Neuron (in vitro differentiated cells): Measurements from ENCODE around the gene FGR.

Source experiments
- H2AFZ ChIP-seq: one replicate; pipeline ENCODE4 v1.6.1; 2013; ENCODE audit warnings: low read depth, mild to moderate bottlenecking, inconsistent platforms, low read length, moderate library complexity
- H3K27me3 ChIP-seq: one replicate; pipeline ENCODE4 v1.6.1; 2013; ENCODE audit warnings: low read length; ENCODE audit not compliant: insufficient read depth
- H3K36me3 ChIP-seq: one replicate; pipeline ENCODE4 v1.6.1; 2013; ENCODE audit warnings: low read length; ENCODE audit not compliant: insufficient read depth
- H3K4me1 ChIP-seq: one replicate; pipeline ENCODE4 v1.6.1; 2013; ENCODE audit warnings: low read length; ENCODE audit not compliant: insufficient read depth
- H3K4me3 ChIP-seq: 2 replicates; pipeline ENCODE4 v1.5.1; 2013; ENCODE audit warnings: mild to moderate bottlenecking, low read length, moderate library complexity
- H3K9me3 ChIP-seq: one replicate; pipeline ENCODE4 v1.6.1; 2013; ENCODE audit warnings: low read length

Gene FGR

DNA sequence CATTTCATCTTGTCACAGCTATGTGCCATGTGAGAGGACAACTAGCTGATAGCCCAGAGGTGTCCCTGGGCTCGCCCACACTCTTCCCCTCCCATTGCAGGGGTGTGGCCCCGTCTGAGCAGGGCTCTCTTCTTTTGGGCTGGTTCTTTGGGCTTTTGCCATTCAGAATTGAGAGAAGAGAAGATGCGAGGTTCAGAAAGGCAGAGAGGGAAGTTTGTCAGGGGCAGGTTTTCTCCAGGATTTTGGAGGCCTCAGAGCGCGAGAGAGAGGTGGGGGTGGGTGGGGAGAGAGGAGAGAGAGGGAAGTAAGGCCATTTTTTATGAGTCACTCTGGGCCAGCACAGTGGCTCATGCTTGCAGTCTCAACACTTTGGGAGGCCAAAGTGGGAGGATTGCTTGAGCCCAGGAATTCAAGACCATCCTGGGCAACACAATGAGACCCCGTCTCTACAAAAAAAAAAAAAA lies 31.8 kb upstream of the FGR start:
- no peaks in the 10 kb centered on the region for H3K27me3 ChIP-seq
- no peak overlapping the region for H2AFZ ChIP-seq
- H3K4me3 ChIP-seq, result no peak overlapping the region
- no peaks in the 10 kb centered on the region for H3K9me3 ChIP-seq
- peaks cover 10% of the 10 kb centered on the region for H3K4me1 ChIP-seq
- H3K36me3 ChIP-seq, result no peaks in the 10 kb centered on the region

DNA sequence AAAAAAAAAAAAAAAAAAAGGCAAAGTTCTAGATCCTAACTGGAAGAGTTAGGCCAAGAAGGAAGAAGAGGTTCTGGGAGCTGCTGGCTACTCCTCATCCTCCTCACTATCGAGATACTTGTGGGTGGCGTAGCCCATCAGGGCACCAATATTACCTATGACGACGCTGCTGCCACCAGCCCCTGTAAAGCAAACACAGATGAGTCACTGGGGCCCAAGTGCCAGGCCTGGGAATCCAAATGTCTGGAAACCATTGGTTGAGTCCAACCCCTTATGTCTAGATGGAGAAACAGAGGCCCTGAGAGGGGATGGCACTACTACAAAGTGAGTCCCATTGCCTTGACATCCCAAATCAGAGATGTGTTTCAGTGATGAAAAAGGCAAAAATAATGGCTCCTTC lies 31.3 kb upstream of the FGR start:
- Histone ChIP-seq H3K4me1 (peaks cover 6% of the 10 kb centered on the region), H2AFZ (no peak overlapping the region), H3K36me3 (no peaks in the 10 kb centered on the region), H3K9me3 (no peaks in the 10 kb centered on the region), H3K4me3 (no peak overlapping the region), H3K27me3 (no peaks in the 10 kb centered on the region)

DNA sequence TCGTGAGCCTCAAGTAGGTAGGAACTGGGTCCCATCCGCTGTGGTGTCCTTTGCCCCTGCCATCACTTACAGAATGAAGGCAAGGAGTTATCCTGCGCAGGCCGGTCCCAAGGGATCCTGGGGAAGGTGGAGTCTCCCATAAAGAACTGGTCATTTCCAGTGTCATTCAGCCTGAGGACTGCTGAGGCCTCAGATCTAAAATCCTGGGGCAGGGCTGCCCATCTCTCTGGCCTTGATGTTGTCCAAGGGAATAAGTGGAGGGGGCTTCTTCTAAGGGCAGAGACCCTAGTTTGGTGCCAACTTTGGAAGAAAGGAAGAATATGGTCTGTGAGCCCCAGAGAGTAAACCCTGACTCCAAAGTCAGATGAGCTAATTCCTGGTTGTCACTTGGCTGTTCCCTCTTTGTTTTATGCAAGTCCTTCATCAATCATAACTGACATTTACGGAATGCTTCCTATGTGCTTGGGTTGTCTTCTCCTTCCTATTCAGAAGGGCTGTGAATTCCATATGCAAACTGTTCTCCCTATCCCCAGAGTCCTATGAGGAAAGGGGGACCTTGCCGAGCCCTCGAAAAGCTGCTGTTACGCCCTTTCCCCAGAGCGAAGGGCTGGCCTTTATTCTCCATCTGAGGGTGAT lies 30.1 kb upstream of the FGR start:
- Histone ChIP-seq H2AFZ (no peak overlapping the region), H3K4me1 (peaks cover 6% of the 10 kb centered on the region), H3K9me3 (no peaks in the 10 kb centered on the region), H3K36me3 (no peaks in the 10 kb centered on the region), H3K4me3 (no peak overlapping the region), H3K27me3 (no peaks in the 10 kb centered on the region)

DNA sequence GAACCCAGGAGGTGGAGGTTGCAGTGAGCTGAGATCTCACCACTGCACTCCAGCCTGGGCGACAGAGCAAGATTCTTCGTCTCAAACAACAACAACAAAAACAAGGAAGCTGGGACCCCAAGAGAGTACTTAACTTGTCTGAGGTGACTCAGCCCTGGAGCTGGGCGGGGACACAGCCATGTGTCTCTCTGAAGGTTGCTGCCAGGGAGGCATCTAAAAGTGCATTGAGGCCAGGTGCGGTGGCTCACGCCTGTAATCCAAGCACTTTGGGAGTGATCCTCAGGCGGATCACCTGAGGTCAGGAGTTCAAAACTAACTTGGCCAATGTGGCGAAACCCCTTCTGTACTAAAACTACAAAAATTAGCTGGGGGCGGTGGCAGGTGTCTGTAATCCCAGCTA lies 29.3 kb upstream of the FGR start:
- Histone ChIP-seq H3K36me3 (no peaks in the 10 kb centered on the region), H2AFZ (no peak overlapping the region), H3K4me1 (peaks cover 6% of the 10 kb centered on the region), H3K27me3 (no peaks in the 10 kb centered on the region), H3K9me3 (no peaks in the 10 kb centered on the region), H3K4me3 (no peak overlapping the region)

GRCh38 chr1:27662707-27663393 lies 27.9 kb upstream of the FGR start:
- Histone ChIP-seq H3K9me3 (no peaks in the 10 kb centered on the region), H2AFZ (peak overlapping the region; percentile 70), H3K36me3 (no peaks in the 10 kb centered on the region), H3K27me3 (no peaks in the 10 kb centered on the region), H3K4me3 (no peak overlapping the region), H3K4me1 (peaks cover 6% of the 10 kb centered on the region)

DNA sequence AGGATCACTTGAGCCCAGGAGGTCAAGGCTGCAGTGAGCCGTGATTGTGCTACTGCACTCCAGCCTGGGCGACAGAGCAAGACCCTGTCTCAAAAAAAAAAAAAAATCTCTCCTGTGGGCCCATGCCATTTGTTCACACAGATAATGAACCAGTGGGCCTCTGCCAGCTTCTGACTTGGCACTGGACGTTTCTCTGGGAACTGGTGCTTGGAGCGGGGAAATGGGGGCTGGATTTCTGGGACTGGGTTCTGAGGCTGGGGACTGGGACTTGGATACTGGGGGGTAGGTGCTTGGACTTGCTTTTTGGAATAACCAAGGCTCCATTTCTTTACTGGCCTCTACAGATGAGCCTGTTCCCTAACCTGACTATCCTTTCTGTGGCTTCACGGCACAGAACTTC lies 27.3 kb upstream of the FGR start:
- Histone ChIP-seq H3K4me1 (peaks cover 6% of the 10 kb centered on the region), H3K4me3 (no peak overlapping the region), H3K27me3 (no peaks in the 10 kb centered on the region), H3K36me3 (no peaks in the 10 kb centered on the region), H3K9me3 (no peaks in the 10 kb centered on the region), H2AFZ (no peak overlapping the region)

- H3K27me3 ChIP-seq, result no peaks in the 10 kb centered on the region
- no peaks in the 10 kb centered on the region for H3K36me3 ChIP-seq
- H3K4me1 ChIP-seq, result peaks cover 6% of the 10 kb centered on the region
- H3K9me3 ChIP-seq, result no peaks in the 10 kb centered on the region
- H3K4me3 ChIP-seq, result no peak overlapping the region
- no peak overlapping the region for H2AFZ ChIP-seq
Measured at GRCh38 chr1:27661412-27662075, 26.6 kb upstream of the FGR start.

DNA sequence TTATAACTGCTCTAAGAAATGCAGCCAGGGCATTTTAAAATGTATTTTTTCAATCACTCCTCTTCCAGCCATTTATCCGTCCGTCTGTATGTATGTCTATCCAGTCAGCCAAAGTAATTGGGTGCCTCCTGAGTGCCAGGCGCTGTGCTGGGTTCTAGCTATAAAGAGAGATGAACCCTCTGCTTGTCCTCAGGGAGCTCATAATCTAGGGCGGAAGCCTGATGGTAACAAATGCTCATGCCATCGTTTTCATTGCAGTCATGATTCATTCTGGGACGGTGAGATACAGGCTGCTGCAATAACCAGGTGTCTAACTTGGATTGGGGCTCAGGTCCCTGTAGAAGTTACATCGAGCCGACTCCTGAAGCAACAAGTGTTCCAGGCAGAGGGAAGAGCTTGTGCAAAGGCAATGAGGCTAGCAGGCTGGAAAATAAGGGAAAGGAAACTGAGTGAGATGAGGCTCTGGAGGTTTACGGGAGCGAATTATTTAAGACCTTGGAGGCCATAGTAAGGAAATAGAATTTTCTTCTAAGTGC lies 25.4 kb upstream of the FGR start:
- no peak overlapping the region for H2AFZ ChIP-seq
- peaks cover 14% of the 10 kb centered on the region for H3K4me1 ChIP-seq
- no peaks in the 10 kb centered on the region for H3K27me3 ChIP-seq
- no peak overlapping the region for H3K4me3 ChIP-seq
- no peaks in the 10 kb centered on the region for H3K9me3 ChIP-seq
- no peaks in the 10 kb centered on the region for H3K36me3 ChIP-seq

DNA sequence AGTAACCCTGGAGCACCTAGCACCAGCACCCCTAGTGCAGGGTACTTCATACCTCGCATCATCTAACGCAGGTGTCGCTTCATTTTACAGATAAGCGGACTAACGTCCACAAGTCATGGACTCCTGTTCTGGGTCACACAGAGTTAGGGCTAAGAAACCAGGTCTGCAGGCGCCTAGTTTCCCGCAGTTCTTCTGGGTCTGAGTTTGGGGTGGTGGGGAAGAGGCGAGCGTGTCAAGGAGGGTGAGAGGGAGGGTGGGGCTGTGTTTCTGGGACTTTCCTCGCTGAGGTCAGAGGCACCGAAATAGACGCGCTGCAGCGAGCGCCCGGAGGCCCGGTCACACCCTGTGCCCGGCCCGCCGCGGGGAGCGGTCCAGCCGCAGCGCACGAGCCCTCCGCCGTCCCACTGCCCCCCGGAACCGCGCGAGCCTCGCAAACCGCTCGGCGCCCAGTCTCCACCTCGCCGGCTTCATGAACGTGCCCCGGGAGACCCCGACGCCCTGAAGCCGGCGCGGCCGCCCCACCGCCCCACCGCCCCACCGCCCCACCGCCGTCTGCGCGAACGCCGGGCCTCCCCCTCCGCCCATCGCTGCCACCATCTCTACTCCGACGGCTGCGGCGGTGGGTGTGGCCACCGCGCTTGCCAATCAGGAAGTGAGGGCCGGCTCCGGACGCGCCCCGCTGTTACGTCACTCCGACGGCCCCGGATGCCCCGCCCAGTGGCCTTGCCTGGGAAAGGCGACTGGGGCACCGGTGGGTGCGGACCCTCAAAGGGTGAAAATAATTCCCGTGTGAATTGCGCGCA lies 24.7 kb upstream of the FGR start:
- H3K27me3 ChIP-seq, result no peaks in the 10 kb centered on the region
- peaks cover 18% of the 10 kb centered on the region for H3K4me1 ChIP-seq
- no peaks in the 10 kb centered on the region for H3K9me3 ChIP-seq
- no peaks in the 10 kb centered on the region for H3K36me3 ChIP-seq
- H2AFZ ChIP-seq, result no peak overlapping the region
- H3K4me3 ChIP-seq, result no peak overlapping the region

- Histone ChIP-seq H2AFZ (no peak overlapping the region), H3K36me3 (no peaks in the 10 kb centered on the region), H3K9me3 (no peaks in the 10 kb centered on the region), H3K4me1 (peaks cover 18% of the 10 kb centered on the region), H3K4me3 (no peak overlapping the region), H3K27me3 (no peaks in the 10 kb centered on the region)
Measured at GRCh38 chr1:27658951-27659496, 24.0 kb upstream of the FGR start.

DNA sequence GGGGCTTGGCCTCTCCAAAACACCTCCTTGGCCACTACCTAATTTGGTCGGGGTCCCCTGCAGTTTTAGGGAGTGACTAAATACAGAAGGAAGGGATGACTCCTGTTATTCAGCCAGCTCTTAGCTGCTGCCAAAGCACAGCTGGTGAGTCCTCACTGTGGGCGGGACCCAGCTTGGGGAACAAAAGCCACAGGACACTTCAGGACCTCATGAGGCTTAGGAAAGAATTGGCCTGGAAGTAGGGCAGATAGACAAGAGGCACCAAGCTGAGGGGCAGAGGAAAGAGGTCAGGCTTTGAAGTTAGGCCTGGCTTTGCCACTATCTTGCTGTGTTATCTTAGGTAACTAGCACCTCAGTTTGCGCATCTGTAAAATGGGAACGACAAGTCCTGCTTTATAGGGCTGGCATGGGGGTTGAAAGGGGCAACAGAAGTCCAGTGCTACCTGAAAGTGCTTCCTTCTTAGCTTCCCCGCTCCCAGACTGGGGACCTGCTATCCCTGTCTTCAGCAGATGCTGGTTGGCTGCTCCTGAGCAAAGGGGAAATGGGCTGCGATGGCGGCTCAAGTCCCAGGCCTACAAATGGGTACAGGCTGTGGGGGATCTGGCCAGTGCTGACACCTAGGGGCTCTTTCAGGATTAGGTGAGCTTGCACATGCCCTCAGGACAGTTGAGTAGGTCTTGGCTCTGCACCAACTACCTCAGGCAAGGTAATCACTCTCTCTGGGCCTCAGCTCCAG lies 21.3 kb upstream of the FGR start:
- Histone ChIP-seq H2AFZ (no peak overlapping the region), H3K4me3 (no peak overlapping the region), H3K36me3 (no peaks in the 10 kb centered on the region), H3K9me3 (no peaks in the 10 kb centered on the region), H3K27me3 (no peaks in the 10 kb centered on the region), H3K4me1 (peaks cover 14% of the 10 kb centered on the region)
